GM12892 (cell line): ENCODE measurements around the gene CLASP2.

Source experiments
- POLR2A ChIP-seq: IDR thresholded peaks from 2 replicates; pipeline ENCODE4 v1.6.1; 2011; ENCODE audit warnings: low read depth, low read length, control low read depth
- POLR2AphosphoS5 ChIP-seq: IDR thresholded peaks from 2 replicates; pipeline ENCODE4 v1.6.1; 2011; ENCODE audit warnings: low read depth, low read length, control low read depth
- TAF1 ChIP-seq: IDR thresholded peaks from 2 replicates; pipeline ENCODE4 v1.6.1; 2011; ENCODE audit warnings: low read depth, mild to moderate bottlenecking, control low read depth, low read length, borderline replicate concordance

DNA sequence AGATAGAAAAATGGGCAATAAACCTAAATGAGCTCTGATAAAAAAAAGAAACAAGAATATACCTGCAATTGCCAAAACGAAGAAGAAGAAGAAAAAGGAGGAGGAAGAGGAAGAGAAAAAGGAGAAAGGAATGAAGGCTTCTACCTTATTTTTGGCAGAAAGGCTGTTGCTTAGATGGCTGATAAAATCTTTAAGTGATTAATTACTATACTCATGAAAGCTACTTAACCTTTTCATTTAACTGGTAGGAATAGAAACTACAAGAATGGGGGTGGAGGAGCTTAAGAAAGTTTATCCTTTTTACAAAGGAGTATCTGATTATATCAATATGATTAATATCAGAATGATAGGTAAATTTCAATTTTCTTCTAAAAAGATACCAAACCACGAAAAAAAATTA is 75.2 kb downstream of the CLASP2 start:
- TF ChIP-seq TAF1, result no peak
- no peak for TF ChIP-seq POLR2A
- no peak for TF ChIP-seq POLR2AphosphoS5
